A673 (cell line): Measurements from ENCODE around the gene CIZ1.

ENCODE experiments used
- CTCF ChIP-seq: fragments of 300-800, 200-600 bp; sonication (generic); conservative IDR thresholded peaks from 2 replicates; pipeline ENCODE4 v1.5.1; 2017; ENCODE audit warnings: low read depth, mild to moderate bottlenecking, antibody characterized with exemption, low read length, moderate library complexity, mixed read lengths
- EZH2 ChIP-seq: fragments of 200-600 bp; sonication (generic); IDR thresholded peaks from 2 replicates; pipeline ENCODE4 v1.6.1; 2017; ENCODE audit warnings: borderline replicate concordance, low read depth, mild to moderate bottlenecking, mixed read lengths, antibody characterized with exemption, low read length; ENCODE audit not compliant: poor library complexity, severe bottlenecking

- TF ChIP-seq CTCF (no peak), EZH2 (no peak)
These were observed 69.2 kb downstream of the CIZ1 start for GRCh38 chr9:128121924-128122808.
